HUES64 (cell line): ENCODE measurements around the gene SSTR3. TPM values are rescaled to one million over a fixed set of nuclear protein-coding genes. Genes with fewer than 3 reads are reported as not detected.
A peak's percentile ranks its signal among the peaks of the same experiment; 100 is the strongest.

Experiments used
- H3K27ac ChIP-seq: 2 replicates; pipeline ENCODE4 v1.7.0; 2013; ENCODE audit warnings: low read depth, low read length, inconsistent platforms
- H3K27me3 ChIP-seq: 2 replicates; pipeline ENCODE4 v1.6.1; 2013; ENCODE audit warnings: mild to moderate bottlenecking, low read length; ENCODE audit not compliant: insufficient read depth
- H3K36me3 ChIP-seq: 2 replicates; pipeline ENCODE4 v1.6.1; 2013; ENCODE audit warnings: mild to moderate bottlenecking, low read length; ENCODE audit not compliant: insufficient read depth
- H3K4me1 ChIP-seq: 2 replicates; pipeline ENCODE4 v1.6.1; 2013; ENCODE audit warnings: mild to moderate bottlenecking, low read length, moderate library complexity; ENCODE audit not compliant: insufficient read depth
- H3K4me3 ChIP-seq: 2 replicates; pipeline ENCODE4 v1.5.1; 2013; ENCODE audit warnings: mild to moderate bottlenecking, low read length, moderate library complexity
- H3K9ac ChIP-seq: 2 replicates; pipeline ENCODE4 v1.6.1; 2013; ENCODE audit warnings: mild to moderate bottlenecking, low read depth, low read length
- H3K9me3 ChIP-seq: 2 replicates; pipeline ENCODE4 v1.6.1; 2013; ENCODE audit warnings: low read depth, low read length; ENCODE audit not compliant: insufficient read depth
- WGBS: fragments of 150-250, 120-280 bp; methylation state at CpG from one replicate; pipeline ENCODE4 v1.1.7; 2013; ENCODE audit warnings: missing lambda C conversion rate; 5-methylcytosine and 5-hydroxymethylcytosine counted together
- polyA plus RNA-seq, 2 experiments: library from polyadenylated mRNA; stranded (reverse); fragments of 50-300 nt; gene quantifications; one replicate each; pipeline ENCODE4 v1.2.3, GENCODE V29; 2013

SSTR3 gene
- polyA plus RNA-seq (2013, experiment 1 of 2), result 0.15 TPM
- 0.25 TPM for polyA plus RNA-seq (2013, experiment 2 of 2)

DNA sequence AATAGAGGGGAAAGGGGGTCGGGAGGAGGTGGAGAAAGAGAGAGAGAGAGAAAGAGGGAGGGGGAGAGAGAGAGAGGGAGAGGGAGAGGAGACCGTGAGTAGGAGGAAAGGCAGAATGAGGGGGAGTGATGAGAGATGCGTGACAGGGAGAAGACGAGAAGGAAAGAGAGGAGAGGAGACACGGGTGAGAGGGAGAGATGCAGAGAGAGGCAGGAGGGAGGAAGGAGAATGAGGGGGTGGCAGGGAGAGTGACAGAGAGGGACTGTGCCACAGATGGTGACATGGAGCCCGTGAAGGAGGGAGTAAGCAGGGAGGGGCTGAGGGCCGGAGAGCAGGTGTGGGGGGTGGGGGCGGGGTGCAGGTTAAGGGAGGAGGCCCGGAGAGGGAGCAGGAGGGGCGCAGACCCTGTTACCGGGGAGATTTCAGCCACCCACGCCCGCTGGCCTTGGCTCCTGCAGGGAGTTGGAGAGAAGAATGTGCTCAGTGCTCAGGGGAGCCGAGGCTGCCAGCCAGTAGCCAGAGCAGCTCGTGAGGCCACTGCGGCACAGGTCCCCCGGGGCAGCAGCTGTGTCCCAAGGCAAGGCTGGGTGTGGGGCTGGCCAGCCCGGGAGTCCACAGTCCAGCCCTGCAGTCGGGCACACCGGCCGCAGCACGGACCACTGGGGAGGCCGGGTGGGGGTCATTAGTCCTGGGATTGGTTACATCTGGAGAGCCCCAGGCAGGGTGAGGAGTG lies at the start of gene SSTR3:
Gene SSTR3 (minus strand): TSS at position 304 of the 733 bp plus-strand sequence. CDS start 4,674 bp downstream, outside the sequence.
- Histone ChIP-seq H3K4me3 (peak within 1 kb of the TSS; percentile 32; the same call in 1 of the 2 replicates), H3K9ac (peak within 1 kb of the TSS; percentile 27; the same call in 1 of the 2 replicates)

GRCh38 chr22:37260901-37261336 lies 48.6 kb upstream of the SSTR3 start:
- peaks cover 15% of the 10 kb centered on the region for H3K9me3 ChIP-seq
- H3K27ac ChIP-seq, result no peak overlapping the region
- no peaks in the 10 kb centered on the region for H3K36me3 ChIP-seq
- H3K4me1 ChIP-seq, result peaks cover 11% of the 10 kb centered on the region
- WGBS, result 28% methylated on average over 14 of the region's 14 CpGs
- no peak overlapping the region for H3K9ac ChIP-seq
- peaks cover 20% of the 10 kb centered on the region for H3K27me3 ChIP-seq
- no peak overlapping the region for H3K4me3 ChIP-seq

More for the DNA sequence above, at the start of gene SSTR3:
- Histone ChIP-seq H3K4me1 (peaks cover 5% of the 10 kb centered on the region; the same call in 1 of the 2 replicates), H3K9me3 (no peaks in the 10 kb centered on the region), H3K27me3 (no peaks in the 10 kb centered on the region), H3K36me3 (no peaks in the 10 kb centered on the region), H3K27ac (no peak within 1 kb of the TSS)
- 24% methylated on average over 23 of the region's 23 CpGs for WGBS

DNA sequence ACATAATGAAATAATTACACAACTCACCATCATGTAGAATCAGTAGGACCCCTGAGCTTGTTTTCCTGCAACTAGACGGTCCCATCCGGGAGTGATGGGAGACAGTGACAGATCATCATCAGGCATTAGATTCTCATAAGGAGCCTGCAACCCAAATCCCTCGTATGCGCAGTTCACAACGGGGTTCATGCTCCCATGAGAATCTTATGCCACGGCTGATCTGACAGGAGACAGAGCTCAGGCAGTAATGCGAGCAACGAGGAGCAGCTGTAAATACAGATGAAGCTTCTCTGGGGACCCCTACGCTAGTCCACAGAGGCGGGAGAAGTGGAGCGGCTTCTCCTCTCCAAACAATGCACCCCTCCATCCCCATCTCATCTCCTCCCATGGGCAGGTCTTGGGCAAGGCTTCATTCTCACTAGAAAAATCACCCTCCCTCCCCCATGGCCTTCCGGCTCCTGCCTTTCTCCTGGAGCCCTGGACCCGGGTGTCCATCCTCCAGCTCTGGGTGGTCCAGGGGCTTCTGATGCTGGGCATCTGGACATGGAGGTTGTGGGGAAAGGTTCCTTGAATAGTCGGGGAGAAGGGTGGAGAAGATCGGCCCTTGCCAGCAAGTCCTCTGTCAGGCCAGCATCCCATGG lies 48.0 kb upstream of the SSTR3 start:
- Histone ChIP-seq H3K27me3 (peaks cover 20% of the 10 kb centered on the region), H3K4me3 (no peak overlapping the region), H3K9ac (no peak overlapping the region), H3K9me3 (peaks cover 15% of the 10 kb centered on the region), H3K27ac (no peak overlapping the region), H3K36me3 (no peaks in the 10 kb centered on the region), H3K4me1 (peaks cover 11% of the 10 kb centered on the region)
- 85% methylated on average over 15 of the region's 15 CpGs for WGBS

- Histone ChIP-seq H3K9ac (0 out of 2 replicates have a peak overlapping the region, but pooled peaks have one; percentile 15), H3K4me3 (peak overlapping the region; percentile 29)
- 11% methylated on average over 23 of the region's 23 CpGs for WGBS
Measured at GRCh38 chr22:37259540-37260029, 47.3 kb upstream of the SSTR3 start.

GRCh38 chr22:37258753-37259401 lies 46.6 kb upstream of the SSTR3 start:
- H3K9ac ChIP-seq, result no peak overlapping the region
- no peak overlapping the region for H3K27ac ChIP-seq
- peak overlapping the region; percentile 29; the same call in 1 of the 2 replicates for H3K4me3 ChIP-seq

More at GRCh38 chr22:37259540-37260029, 47.3 kb upstream of the SSTR3 start:
- no peak overlapping the region for H3K27ac ChIP-seq
- H3K4me1 ChIP-seq, result peaks cover 11% of the 10 kb centered on the region
- H3K27me3 ChIP-seq, result peaks cover 20% of the 10 kb centered on the region
- peaks cover 12% of the 10 kb centered on the region for H3K9me3 ChIP-seq
- no peaks in the 10 kb centered on the region for H3K36me3 ChIP-seq

GRCh38 chr22:37258005-37258752 lies 45.9 kb upstream of the SSTR3 start:
- H3K27me3 ChIP-seq, result peaks cover 20% of the 10 kb centered on the region
- H3K9me3 ChIP-seq, result no peaks in the 10 kb centered on the region
- H3K4me1 ChIP-seq, result peaks cover 11% of the 10 kb centered on the region
- 79% methylated on average over 9 of the region's 9 CpGs for WGBS
- H3K36me3 ChIP-seq, result no peaks in the 10 kb centered on the region
- no peak overlapping the region for H3K27ac ChIP-seq
- H3K4me3 ChIP-seq, result no peak overlapping the region
- H3K9ac ChIP-seq, result no peak overlapping the region

More at GRCh38 chr22:37258753-37259401, 46.6 kb upstream of the SSTR3 start:
- peaks cover 11% of the 10 kb centered on the region for H3K4me1 ChIP-seq
- no peaks in the 10 kb centered on the region for H3K36me3 ChIP-seq
- H3K27me3 ChIP-seq, result peaks cover 20% of the 10 kb centered on the region
- WGBS, result 81% methylated on average over 14 of the region's 14 CpGs
- H3K9me3 ChIP-seq, result peaks cover 5% of the 10 kb centered on the region

DNA sequence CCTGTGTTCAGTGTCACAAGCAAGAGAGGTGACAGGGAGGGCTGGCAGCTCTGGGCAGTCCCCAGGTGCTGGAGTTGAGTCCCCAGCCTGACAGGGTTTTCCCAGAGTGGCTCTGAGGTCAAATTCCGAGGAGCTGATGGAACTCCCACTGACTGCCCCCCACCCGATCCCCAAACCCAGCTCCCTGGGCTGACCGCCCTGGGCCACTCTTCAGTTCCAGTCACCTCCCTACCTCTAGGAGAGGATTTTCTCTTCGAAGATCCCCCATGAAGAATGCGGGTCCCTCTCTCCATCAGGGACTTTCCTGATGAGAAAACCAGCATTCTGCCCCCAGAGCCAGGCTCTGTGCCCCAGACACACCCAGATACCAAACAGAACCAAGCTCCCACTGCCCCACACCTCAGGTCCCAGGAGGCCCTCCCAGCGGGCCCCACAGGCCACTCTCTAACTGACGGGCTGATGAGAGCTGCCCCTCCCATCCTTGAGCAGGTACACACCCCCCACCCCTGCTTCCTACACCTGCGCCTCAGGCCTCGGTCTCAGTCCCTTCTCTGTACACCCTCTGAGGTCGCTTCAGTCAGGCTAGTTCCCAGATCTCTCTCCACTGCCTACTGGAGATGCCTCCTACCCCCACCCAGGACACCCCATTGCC lies 43.9 kb upstream of the SSTR3 start:
- no peak overlapping the region for H3K9ac ChIP-seq
- no peak overlapping the region for H3K4me3 ChIP-seq
- no peaks in the 10 kb centered on the region for H3K36me3 ChIP-seq
- peaks cover 11% of the 10 kb centered on the region for H3K4me1 ChIP-seq
- WGBS, result 80% methylated on average over 10 of the region's 10 CpGs
- no peaks in the 10 kb centered on the region for H3K9me3 ChIP-seq
- no peak overlapping the region for H3K27ac ChIP-seq
- H3K27me3 ChIP-seq, result peaks cover 20% of the 10 kb centered on the region

DNA sequence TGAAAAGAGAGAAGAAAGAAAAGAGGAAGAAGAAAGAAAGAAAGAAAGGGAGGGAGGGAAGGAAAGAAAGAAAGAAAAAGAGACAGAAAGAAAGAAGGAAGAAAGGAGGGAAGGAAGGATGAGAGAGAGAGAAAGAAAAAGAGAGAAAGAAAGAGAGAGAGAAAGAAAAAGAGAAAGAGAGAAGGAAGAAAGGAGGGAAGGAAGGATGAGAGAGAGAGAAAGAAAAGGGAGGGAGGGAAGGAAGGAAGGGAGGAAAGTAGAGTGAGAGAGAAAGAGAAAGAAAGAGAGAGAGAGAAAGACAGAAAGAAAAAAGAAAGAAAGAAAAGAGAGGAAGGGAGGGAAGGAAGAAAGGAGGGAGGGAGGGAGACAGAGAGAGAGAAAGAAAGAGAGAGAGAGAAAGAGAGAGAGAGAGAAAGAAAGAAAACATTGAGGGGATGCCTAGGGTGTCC lies 43.3 kb upstream of the SSTR3 start:
- no peaks in the 10 kb centered on the region for H3K36me3 ChIP-seq
- peaks cover 11% of the 10 kb centered on the region for H3K4me1 ChIP-seq
- H3K9me3 ChIP-seq, result no peaks in the 10 kb centered on the region
- H3K27me3 ChIP-seq, result peaks cover 18% of the 10 kb centered on the region
- H3K4me3 ChIP-seq, result no peak overlapping the region
- H3K27ac ChIP-seq, result no peak overlapping the region
- no peak overlapping the region for H3K9ac ChIP-seq

GRCh38 chr22:37254867-37255233 lies 42.6 kb upstream of the SSTR3 start:
- WGBS, result 70% methylated on average over 4 of the region's 5 CpGs
- peaks cover 10% of the 10 kb centered on the region for H3K27me3 ChIP-seq
- H3K36me3 ChIP-seq, result no peaks in the 10 kb centered on the region
- H3K9ac ChIP-seq, result no peak overlapping the region
- H3K9me3 ChIP-seq, result no peaks in the 10 kb centered on the region
- H3K27ac ChIP-seq, result no peak overlapping the region
- no peak overlapping the region for H3K4me3 ChIP-seq
- peaks cover 11% of the 10 kb centered on the region for H3K4me1 ChIP-seq

GRCh38 chr22:37254209-37254866 lies 42.1 kb upstream of the SSTR3 start:
- Histone ChIP-seq H3K36me3 (no peaks in the 10 kb centered on the region), H3K4me1 (peaks cover 10% of the 10 kb centered on the region), H3K4me3 (no peak overlapping the region), H3K27me3 (peaks cover 5% of the 10 kb centered on the region; the same call in 1 of the 2 replicates), H3K27ac (no peak overlapping the region), H3K9me3 (no peaks in the 10 kb centered on the region), H3K9ac (no peak overlapping the region)
- 94% methylated on average over 5 of the region's 5 CpGs for WGBS
